NB4 (cell line): Measurements from ENCODE around the gene SRP9.

Source experiments
- DNase-seq: peaks from one replicate; pipeline ENCODE4 v3.0.0; 2010; ENCODE audit warnings: low read depth
- H3K4me3 ChIP-seq: one replicate; pipeline ENCODE4 v1.5.1; 2011; ENCODE audit warnings: mild to moderate bottlenecking, low read depth, low read length, moderate library complexity
- MYC ChIP-seq: IDR thresholded peaks from 2 replicates; pipeline ENCODE4 v1.6.1; 2011; ENCODE audit warnings: low read depth, low read length
- POLR2A ChIP-seq: IDR thresholded peaks from 2 replicates; pipeline ENCODE4 v1.6.1; 2011; ENCODE audit warnings: mild to moderate bottlenecking; ENCODE audit not compliant: insufficient read length; ENCODE audit errors: extremely low read depth
- TF ChIP-seq, protein P1 (sequence below): IDR thresholded peaks from one replicate; pipeline ENCODE4 v1.5.1; 2012; ENCODE audit warnings: low read depth, low read length
- TF ChIP-seq, protein P2 (sequence below): IDR thresholded peaks from 2 replicates; pipeline ENCODE4 v1.6.1; 2011; ENCODE audit warnings: low read depth, low read length

Gene SRP9, protein sequence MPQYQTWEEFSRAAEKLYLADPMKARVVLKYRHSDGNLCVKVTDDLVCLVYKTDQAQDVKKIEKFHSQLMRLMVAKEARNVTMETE

DNA sequence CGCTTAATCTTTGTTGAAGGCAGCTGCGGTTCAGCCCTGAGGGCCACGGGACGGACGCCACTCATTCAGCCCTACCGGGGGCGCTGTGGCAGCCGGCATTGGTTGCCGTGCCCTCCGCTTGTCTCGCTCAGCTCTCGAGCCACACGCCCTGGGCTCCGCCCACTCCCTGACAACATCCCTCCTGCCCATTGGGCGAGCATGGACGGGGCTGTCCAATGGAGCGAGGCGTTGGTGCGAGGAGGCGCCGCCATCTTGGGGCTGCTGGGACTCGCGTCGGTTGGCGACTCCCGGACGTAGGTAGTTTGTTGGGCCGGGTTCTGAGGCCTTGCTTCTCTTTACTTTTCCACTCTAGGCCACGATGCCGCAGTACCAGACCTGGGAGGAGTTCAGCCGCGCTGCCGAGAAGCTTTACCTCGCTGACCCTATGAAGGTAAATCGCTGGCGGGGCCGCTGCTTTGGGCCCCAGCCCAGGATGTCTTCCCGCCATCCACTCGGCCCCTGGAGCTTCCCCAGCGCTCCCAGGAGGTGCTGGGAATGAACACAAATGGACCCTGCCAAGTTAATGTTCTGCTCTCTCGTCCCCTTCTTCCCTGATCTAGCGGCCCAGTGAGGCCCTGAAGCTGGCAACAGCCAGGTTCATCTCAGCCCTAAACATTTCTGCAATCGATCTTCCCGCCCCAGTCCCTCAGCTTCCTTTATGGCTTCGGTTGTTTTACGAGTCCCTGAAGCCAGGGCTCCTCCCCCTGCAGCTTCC is at the start of gene SRP9:
SRP9 (plus strand) TSS at position 244 of the 754 bp plus-strand sequence; CDS start at position 359, 115 bp downstream.
- TF ChIP-seq, protein P1, sequence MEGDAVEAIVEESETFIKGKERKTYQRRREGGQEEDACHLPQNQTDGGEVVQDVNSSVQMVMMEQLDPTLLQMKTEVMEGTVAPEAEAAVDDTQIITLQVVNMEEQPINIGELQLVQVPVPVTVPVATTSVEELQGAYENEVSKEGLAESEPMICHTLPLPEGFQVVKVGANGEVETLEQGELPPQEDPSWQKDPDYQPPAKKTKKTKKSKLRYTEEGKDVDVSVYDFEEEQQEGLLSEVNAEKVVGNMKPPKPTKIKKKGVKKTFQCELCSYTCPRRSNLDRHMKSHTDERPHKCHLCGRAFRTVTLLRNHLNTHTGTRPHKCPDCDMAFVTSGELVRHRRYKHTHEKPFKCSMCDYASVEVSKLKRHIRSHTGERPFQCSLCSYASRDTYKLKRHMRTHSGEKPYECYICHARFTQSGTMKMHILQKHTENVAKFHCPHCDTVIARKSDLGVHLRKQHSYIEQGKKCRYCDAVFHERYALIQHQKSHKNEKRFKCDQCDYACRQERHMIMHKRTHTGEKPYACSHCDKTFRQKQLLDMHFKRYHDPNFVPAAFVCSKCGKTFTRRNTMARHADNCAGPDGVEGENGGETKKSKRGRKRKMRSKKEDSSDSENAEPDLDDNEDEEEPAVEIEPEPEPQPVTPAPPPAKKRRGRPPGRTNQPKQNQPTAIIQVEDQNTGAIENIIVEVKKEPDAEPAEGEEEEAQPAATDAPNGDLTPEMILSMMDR, result peak; percentile 77
- TF ChIP-seq, protein P2, sequence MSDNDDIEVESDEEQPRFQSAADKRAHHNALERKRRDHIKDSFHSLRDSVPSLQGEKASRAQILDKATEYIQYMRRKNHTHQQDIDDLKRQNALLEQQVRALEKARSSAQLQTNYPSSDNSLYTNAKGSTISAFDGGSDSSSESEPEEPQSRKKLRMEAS, result peak; percentile 66
- TF ChIP-seq POLR2A (peak; percentile 80), MYC (peak; percentile 63)
- peak within 1 kb of the TSS; percentile 93 for H3K4me3 ChIP-seq
- peak; percentile 99 for DNase-seq

DNA sequence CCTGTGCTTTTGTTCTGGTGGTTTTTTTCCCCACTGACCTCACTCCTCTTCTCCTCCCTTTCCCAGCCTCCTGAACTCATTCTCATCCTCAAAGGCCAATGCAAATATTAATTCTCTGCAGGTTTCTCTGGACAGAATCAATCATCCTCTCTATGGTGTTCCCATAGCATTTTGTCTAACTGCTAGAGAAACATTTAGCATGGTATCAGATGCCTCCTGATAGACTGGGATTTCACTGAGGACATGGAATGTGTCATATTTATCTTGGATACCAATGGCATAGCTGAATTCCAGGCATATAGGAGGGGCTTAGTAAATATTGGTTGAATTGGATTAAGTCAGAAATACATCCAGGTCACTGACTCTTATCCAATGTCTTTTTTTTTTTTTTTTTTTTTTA is 46.1 kb upstream of the SRP9 start:
- TF ChIP-seq, protein P2, result no peak
- TF ChIP-seq, protein P1, result no peak
- no peak for TF ChIP-seq MYC
- no peak for TF ChIP-seq POLR2A
- no peak for DNase-seq

DNA sequence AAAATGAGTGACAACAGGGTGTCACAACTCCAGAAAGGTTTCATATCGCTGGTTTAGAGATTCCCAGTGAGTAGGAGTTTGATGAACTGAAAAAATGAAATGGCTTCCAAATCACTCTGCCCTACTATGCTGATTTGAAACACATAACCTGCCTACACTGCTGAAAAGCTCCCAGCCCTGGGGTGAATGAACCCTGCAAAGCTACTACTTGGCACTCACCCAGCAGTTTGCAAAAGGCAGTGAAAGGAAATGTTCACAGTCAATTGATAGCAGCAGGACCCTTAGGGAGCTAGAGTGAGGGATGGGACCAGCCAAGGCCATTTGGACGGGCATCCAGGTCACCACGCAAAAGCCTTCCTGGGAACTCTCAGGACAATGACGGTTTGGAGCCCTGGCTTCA is 44.4 kb upstream of the SRP9 start:
- TF ChIP-seq, protein P1, result no peak
- TF ChIP-seq MYC (no peak), POLR2A (no peak)
- TF ChIP-seq, protein P2, result no peak
- no peak overlapping the region for H3K4me3 ChIP-seq
- DNase-seq, result no peak

More for the DNA sequence above, 46.1 kb upstream of the SRP9 start:
- no peak overlapping the region for H3K4me3 ChIP-seq

DNA sequence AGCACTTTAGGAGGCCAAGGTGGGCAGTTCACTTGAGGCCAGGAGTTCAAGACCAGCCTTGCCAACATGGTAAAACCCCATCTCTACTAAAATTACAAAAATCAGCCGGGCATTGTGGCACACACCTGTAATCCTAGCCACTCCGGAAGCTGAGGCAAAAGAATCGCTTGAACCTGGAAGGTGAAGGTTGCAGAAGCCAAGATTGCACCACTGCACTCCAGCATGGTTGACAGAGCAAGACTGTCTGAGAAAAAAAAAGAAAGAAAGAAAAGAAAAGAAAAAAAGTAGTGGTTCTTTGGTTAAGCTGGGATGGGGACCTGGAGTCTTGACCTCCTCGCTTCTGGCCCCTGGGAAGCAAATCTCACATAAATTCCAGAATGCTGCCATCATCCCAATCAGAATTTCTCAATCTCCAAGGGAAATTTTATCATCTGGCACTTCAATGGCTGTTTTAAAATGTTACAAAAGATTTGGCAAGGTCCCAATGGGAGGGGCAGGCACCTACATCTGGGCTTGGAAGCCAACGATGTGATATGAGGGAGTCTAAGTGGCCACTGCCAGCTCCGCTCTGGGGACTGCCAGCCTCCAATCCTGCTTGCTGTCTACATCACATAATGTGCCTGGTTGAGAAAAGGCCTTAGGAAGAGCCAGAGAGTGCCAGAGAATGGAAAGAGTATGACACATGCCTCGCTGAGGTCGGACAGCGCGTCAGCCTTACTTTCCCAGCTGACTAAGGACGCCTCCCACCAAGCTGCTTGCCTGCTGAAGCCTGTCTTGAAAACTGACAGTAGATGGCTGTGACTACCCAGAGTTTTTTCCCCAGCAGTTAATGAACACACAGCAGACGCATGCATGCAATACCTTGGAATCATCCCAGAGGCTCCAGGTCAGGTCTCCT is 42.1 kb upstream of the SRP9 start:
- H3K4me3 ChIP-seq, result no peak overlapping the region
- DNase-seq, result peak; percentile 25
- TF ChIP-seq POLR2A (no peak), MYC (no peak)
- TF ChIP-seq, protein P2, result no peak
- TF ChIP-seq, protein P1, result no peak

DNA sequence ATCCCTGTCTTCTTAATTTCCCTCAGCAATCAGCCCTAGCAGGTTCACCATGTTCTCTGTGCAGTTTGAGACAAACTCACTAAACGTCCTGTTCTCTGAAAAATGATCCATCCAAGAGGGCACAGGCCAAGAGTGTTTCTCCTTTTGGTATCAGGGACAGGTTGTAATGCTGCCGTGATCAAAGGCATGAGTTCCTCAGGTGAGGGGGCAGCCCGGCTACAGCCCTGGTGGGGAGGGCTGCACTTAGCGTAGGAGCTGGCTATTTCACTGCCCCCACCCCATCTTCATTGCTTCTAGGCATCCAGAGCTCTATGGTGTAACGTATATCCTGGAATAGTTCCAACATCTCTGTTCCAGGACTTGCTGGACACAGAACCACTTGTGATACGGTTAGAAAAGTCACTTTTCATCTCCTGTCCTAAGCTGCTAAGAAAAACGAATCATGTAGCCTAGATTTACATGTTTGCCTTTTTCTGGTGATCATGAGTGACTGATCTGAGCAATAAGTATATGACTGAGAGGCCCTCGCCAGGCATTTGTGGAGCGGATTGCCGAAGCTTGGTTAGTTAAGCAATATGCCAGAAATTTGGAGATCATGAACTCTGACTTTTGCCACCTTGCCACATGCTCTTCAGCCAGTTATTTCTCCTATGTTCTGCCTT is 41.1 kb upstream of the SRP9 start:
- TF ChIP-seq, protein P1, result no peak
- TF ChIP-seq POLR2A (no peak), MYC (no peak)
- TF ChIP-seq, protein P2, result no peak
- H3K4me3 ChIP-seq, result no peak overlapping the region
- no peak for DNase-seq
